ENCODE measurements around the gene LDHB.
"Not testable (repeated sequence)": the region's sequence is repeated elsewhere in the genome, so short reads cannot be mapped to it uniquely, and the experiment has no call there.

LDHB gene

GRCh38 chr12:21604245-21605101 lies 53.2 kb downstream of the LDHB start, which contains the start of gene GYS2:
Gene GYS2, minus strand, starts transcription at chr12:21604847. Its CDS starts 255 bp downstream, at chr12:21604592.
- DNase-seq, result no peak

- no peak for DNase-seq
Observed at GRCh38 chr12:21602774-21603173, 54.9 kb downstream of the LDHB start.

GRCh38 chr12:21600196-21600595 lies 57.4 kb downstream of the LDHB start:
- no peak for DNase-seq

GRCh38 chr12:21599143-21599999 lies 58.3 kb downstream of the LDHB start:
- DNase-seq, result no peak

- no peak for DNase-seq
Observed at GRCh38 chr12:21598651-21599050, 59.0 kb downstream of the LDHB start.

- DNase-seq, result not testable (repeated sequence)
Observed at GRCh38 chr12:21595356-21595755, 62.3 kb downstream of the LDHB start.

GRCh38 chr12:21585485-21585884 lies 72.2 kb downstream of the LDHB start:
- DNase-seq, result no peak

Data from DMS79 (cell line).